ENCODE data around the gene ADAM23.
"Not testable (repeated sequence)": the region's sequence is repeated elsewhere in the genome, so short reads cannot be mapped to it uniquely, and the experiment has no call there.

The ADAM23 gene

DNA sequence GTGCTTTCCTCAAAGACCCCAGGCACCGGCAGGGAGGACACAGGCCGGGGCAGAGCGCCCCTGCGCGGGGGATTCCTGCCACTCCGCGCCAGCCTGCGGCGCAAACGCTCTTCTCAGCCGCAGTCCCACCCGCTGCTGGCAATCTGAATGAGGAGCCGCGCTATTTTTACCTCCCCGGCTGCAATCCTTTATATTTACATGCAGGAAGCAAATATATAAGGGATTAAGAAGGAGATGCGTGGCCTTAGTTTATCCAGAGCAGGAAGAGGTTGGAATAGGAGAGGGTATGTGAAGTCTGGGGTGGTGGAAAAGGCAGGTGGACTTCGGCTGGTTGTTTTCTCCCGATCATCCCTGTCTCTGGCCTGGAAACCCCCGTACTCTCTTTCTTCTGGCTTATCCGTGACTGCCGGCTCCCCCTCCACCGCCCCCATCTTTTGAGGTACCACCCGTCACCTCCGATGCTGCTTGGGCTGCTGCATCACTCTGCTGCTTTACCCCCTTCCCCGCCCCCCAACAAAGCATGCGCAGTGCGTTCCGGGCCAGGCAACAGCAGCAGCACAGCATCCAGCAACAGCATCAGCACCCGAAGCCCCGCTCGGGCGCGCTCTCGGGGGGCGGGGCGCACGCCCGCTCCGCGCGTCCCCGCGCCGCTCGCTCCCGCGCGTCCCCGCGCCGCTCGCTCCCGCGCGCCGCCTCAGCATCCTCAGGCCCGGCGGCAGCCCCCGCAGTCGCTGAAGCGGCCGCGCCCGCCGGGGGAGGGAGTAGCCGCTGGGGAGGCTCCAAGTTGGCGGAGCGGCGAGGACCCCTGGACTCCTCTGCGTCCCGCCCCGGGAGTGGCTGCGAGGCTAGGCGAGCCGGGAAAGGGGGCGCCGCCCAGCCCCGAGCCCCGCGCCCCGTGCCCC is at the start of gene ADAM23:
Gene ADAM23 (plus strand): TSS at position 700 of the 902 bp plus-strand sequence. CDS start 335 bp downstream, outside the sequence.
- DNase-seq, result no peak

GRCh38 chr2:206396211-206396610 is 47.1 kb upstream of the ADAM23 start:
- no peak for DNase-seq

DNA sequence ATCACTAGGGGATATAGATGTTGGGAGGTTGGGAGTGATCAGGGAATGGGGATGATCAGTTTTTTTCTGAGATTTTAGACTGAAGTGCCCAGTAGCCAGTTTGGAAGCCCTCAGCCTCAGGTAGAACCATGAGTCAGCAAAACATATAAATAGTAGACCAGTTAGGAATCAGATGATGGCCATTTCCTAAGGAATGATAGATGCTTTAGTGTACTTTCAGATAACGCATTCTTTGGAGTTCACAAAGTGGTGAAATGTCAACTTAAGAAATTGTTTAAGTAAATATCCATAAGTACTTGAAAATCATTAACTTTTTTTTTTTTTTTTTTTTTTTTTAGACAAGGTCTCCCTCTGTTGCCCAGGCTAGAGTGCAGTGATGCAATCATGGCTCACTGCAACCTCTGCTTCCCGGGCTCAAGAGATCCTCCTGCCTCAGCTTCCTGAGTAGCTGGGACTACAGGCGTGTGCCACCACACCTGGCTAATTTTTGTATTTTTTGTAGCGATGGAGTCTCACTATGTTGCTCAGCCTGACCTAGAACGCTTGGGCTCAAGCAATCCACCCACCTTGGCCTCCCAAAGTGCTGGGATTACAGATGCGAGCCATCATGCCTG is 40.3 kb upstream of the ADAM23 start:
- DNase-seq, result not testable (repeated sequence)

- DNase-seq, result no peak
Measured at GRCh38 chr2:206408323-206409320, 34.7 kb upstream of the ADAM23 start.

GRCh38 chr2:206410714-206411113 is 32.6 kb upstream of the ADAM23 start:
- DNase-seq, result no peak

- DNase-seq, result no peak
Measured at GRCh38 chr2:206415618-206416243, 27.6 kb upstream of the ADAM23 start.

DNA sequence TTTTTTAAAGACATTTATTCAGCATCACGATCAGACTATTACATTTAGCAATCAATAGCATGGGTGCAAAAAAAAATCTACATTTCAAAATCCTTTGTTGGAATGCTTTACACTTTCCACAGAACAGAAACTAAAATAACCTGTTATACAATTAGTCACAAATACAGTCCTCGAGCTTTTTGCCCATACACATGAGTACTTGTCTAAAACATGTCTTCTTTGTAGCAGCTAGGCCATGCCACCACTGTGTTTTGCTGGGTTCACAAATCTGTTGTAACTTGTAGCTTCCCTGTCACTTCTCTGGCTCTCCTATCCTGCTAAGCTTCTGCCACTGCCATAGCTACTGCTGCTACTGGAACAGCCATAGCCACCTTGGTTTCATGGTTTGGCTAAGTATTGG is 24.4 kb upstream of the ADAM23 start:
- DNase-seq, result no peak

GRCh38 chr2:206420721-206421120 is 22.6 kb upstream of the ADAM23 start:
- no peak for DNase-seq

DNA sequence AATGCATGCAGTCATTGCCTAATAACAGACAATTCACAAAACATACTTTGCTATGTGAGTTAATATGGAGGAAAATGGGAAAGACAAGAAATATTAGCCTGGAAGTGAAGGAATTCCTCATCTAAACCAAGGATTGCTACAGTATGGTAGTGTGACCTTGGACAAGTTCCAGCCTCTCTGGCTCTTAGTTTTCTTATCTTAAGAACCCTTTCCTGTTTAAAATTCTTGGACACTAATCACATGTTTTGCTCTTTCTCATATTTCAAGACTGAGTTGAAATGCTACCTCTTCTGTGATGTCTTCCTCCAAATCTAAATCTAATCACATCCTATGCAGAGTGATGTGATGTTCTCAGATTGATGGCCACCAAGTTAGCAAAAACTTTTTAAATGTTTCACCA is 20.8 kb upstream of the ADAM23 start:
- DNase-seq, result no peak

- no peak for DNase-seq
Measured at GRCh38 chr2:206423147-206423546, 20.2 kb upstream of the ADAM23 start.

GRCh38 chr2:206424134-206424533 is 19.2 kb upstream of the ADAM23 start:
- no peak for DNase-seq

DNA sequence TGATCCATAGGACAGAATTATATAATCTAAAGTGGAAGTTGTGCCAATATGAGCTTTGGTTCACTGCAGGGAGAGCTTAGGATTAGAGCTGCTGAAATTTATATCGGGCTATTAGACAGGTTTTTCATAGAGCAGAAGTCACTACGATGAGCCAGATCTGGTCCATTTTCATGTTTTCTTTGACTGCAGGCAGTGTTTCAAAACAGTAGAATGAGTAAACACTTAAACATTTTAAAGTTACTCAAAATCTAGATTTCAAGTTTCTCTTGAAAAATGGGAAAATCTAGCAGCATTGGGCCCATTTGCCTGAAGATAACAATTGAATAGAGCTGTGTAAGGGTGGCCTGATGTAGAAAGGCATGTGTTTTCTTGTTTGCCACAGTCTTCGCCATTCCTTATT is 14.5 kb upstream of the ADAM23 start:
- no peak for DNase-seq

DNA sequence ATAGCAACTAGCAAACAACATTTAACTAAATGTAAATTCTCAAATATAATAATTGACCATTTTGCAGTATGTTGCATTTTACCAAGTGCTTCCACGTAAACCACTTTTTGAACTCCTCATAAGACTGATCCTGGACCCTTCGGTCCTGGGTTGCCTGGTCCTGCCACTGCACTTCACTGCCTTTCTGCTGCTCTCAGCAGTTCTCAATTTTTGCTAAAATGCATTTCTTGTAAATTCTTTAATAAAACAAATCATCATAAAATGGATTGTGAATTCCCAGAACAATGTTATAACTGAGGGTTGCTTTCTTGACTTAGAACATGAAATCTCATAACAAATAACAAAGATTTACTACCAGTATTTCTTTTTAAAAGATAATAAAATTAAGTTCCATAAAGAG is 12.9 kb upstream of the ADAM23 start:
- DNase-seq, result no peak

- DNase-seq, result no peak
Measured at GRCh38 chr2:206431439-206431838, 11.9 kb upstream of the ADAM23 start.

GRCh38 chr2:206432193-206433082 is 10.9 kb upstream of the ADAM23 start:
- DNase-seq, result no peak

- no peak for DNase-seq
Measured at GRCh38 chr2:206433190-206433589, 10.1 kb upstream of the ADAM23 start.

DNA sequence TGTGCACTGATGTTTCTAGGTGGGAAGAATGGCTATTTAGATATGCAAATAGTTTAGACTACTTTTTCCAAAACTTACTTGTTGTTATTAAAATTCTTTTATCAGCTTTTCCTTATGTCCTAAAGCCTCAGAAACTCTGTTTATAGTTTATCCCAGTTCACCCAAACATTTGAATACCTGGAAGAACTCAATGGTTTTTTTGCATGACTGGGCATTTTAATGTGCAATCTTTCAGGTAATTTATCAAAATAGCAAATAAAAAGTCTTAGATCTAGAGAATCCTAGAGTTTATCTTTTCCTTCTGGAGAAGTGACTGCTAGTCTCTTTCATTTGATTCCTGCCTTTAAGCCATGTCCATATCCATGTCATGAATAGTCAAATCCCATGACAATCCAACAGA is 9.6 kb upstream of the ADAM23 start:
- DNase-seq, result no peak

- no peak for DNase-seq
Measured at GRCh38 chr2:206435742-206436141, 7.6 kb upstream of the ADAM23 start.

DNA sequence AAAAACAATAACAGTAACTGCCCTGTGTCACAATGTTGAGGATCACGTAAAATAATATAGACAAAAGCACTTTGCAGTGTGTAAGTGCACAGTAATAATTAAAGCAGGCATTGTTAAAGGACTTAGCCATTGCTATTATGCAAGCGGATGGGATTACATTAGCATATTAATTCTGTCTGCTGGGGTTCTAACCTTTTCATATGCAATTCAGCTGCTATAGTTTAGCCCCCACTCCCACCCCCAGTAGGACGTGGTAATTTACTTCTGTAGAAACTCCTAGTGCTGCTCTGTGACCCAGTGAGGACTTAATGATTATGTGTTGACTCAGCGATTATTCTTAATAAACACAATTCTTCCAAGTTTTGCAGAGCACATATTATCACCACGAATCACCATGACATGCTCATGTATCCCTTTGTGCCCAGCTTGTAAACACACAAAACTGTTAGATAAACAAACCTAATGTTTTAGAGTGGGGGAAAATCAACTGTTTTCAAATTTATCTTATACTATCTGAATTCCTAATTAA is 5.1 kb upstream of the ADAM23 start:
- no peak for DNase-seq

DNA sequence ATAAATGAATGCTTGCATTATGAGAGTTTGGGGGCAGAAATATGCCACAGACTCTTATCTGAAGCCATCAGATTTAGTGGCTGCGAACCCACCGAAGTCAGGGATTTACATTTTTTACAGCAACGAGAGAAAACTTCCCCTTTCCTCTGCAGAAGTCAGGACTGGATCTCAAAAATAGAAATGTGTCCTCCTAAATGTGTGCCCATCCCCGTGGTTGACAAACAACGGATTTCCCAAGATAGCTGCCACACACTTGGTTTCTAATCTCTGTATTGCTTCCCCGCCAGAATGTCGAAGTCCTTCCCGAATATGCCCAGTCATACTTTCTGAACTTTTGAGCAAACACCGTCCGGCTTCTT is 879 bp upstream of the ADAM23 start:
- DNase-seq, result no peak
